ENCODE measurements around the gene DAP3.
"Not testable (repeated sequence)": the region's sequence is repeated elsewhere in the genome, so short reads cannot be mapped to it uniquely, and the experiment has no call there.

Gene DAP3

DNA sequence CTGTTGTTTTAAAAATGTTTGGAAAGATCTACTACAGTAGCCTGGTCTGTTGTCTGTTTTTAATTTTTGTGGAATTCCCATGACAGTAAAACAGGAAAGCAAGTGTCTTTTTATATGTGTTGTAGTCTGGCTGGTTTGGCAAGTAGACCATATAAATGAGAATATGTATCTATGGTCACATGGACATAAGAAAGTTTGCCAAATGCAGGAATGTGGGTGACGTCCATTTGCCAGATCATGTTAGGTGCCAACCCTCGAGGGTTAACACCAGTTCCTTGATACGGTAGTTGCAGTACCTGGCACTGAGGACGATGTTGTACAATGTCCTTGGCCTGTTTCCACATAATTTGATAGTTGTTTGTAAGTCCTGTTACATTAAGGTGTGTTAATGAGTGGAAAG, 6.2 kb downstream of the DAP3 start:
- Mint-ChIP-seq H3K4me1 (peaks cover 9% of the 10 kb centered on the region), H3K27ac (no peak overlapping the region), H3K36me3 (ENCODE audit: low read depth) (peaks cover 100% of the 10 kb centered on the region), H3K27me3 (ENCODE audit: low read depth, poor library complexity) (peaks cover 3% of the 10 kb centered on the region), H3K9me3 (peaks cover 93% of the 10 kb centered on the region), H3K4me3 (no peak overlapping the region)
- no peak for DNase-seq
- TF ChIP-seq, protein P1, sequence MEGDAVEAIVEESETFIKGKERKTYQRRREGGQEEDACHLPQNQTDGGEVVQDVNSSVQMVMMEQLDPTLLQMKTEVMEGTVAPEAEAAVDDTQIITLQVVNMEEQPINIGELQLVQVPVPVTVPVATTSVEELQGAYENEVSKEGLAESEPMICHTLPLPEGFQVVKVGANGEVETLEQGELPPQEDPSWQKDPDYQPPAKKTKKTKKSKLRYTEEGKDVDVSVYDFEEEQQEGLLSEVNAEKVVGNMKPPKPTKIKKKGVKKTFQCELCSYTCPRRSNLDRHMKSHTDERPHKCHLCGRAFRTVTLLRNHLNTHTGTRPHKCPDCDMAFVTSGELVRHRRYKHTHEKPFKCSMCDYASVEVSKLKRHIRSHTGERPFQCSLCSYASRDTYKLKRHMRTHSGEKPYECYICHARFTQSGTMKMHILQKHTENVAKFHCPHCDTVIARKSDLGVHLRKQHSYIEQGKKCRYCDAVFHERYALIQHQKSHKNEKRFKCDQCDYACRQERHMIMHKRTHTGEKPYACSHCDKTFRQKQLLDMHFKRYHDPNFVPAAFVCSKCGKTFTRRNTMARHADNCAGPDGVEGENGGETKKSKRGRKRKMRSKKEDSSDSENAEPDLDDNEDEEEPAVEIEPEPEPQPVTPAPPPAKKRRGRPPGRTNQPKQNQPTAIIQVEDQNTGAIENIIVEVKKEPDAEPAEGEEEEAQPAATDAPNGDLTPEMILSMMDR (IDR thresholded peaks at IDR 0.05), result no peak

DNA sequence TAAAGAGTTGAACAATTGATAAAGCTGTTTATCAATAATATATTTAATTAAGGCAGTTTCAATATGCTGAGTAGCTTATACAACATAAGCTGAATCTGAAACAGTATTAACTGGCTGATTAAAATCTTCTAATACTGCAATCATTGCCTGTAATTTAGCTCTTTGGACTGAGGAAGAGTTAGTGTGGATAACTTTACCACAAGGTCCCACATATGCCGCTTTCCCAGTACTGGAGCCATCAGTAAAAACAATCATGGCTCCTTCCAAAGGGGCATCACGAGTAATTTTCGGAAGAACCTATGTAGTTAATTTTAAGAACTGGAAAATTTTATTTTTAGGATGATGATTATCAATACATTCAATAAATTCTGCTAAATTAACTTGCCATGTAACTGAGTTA, 6.7 kb downstream of the DAP3 start:
- peaks cover 92% of the 10 kb centered on the region for H3K9me3 Mint-ChIP-seq
- DNase-seq, result no peak
- peaks cover 6% of the 10 kb centered on the region for H3K4me1 Mint-ChIP-seq
- H3K4me3 Mint-ChIP-seq, result no peak overlapping the region
- H3K27ac Mint-ChIP-seq, result no peak overlapping the region
- TF ChIP-seq, protein P1 (IDR thresholded peaks at IDR 0.05), result no peak
- H3K27me3 Mint-ChIP-seq (ENCODE audit: low read depth, poor library complexity), result peaks cover 3% of the 10 kb centered on the region
- peaks cover 99% of the 10 kb centered on the region for H3K36me3 Mint-ChIP-seq (ENCODE audit: low read depth)

DNA sequence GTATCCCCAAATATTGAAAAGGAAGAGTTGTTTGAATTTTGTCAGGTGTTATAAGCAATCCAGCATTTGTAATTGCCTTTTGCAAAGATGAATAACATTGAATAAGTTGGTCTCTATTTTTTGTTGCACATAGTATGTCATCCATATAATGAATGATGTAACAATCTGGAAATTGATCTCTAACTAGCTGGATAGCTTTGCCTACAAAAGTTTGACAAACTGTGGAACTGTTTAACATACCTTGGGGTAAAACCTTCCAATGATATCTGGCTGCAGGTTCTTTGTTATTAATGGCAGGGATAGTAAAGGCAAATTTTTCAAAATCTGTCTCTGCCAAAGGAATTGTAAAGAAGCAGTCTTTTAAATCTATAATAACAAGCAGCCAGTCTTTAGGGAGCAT, 7.6 kb downstream of the DAP3 start:
- no peak overlapping the region for H3K27ac Mint-ChIP-seq
- H3K27me3 Mint-ChIP-seq (ENCODE audit: low read depth, poor library complexity), result peaks cover 3% of the 10 kb centered on the region
- TF ChIP-seq, protein P1 (IDR thresholded peaks at IDR 0.05), result no peak
- DNase-seq, result no peak
- H3K36me3 Mint-ChIP-seq (ENCODE audit: low read depth), result peaks cover 89% of the 10 kb centered on the region
- H3K9me3 Mint-ChIP-seq, result peaks cover 86% of the 10 kb centered on the region
- no peaks in the 10 kb centered on the region for H3K4me1 Mint-ChIP-seq
- no peak overlapping the region for H3K4me3 Mint-ChIP-seq

DNA sequence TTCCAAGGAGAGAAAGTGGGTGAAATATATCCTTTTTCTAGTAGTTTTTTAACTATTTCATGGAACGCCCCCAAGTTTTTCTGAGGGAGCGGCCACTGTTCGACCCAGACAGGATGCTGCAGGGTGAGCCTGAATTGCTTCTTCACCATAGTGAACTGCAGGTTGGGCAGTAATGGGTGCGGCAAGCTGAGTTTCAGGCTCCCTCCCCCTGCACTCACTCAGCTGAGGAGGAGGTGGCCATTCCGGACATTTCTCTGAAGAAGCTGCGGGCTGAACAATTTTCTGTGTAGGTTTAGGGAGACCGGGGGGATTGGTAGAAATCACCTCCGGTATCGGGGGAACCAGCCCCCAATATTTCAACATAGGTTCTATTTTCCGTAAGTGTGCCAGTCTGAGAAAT, 8.2 kb downstream of the DAP3 start:
- peaks cover 81% of the 10 kb centered on the region for H3K9me3 Mint-ChIP-seq
- peaks cover 84% of the 10 kb centered on the region for H3K36me3 Mint-ChIP-seq (ENCODE audit: low read depth)
- no peak for DNase-seq
- TF ChIP-seq, protein P1 (IDR thresholded peaks at IDR 0.05), result no peak
- no peaks in the 10 kb centered on the region for H3K4me1 Mint-ChIP-seq
- no peak overlapping the region for H3K27ac Mint-ChIP-seq
- H3K27me3 Mint-ChIP-seq (ENCODE audit: low read depth, poor library complexity), result peaks cover 3% of the 10 kb centered on the region
- no peak overlapping the region for H3K4me3 Mint-ChIP-seq

DNA sequence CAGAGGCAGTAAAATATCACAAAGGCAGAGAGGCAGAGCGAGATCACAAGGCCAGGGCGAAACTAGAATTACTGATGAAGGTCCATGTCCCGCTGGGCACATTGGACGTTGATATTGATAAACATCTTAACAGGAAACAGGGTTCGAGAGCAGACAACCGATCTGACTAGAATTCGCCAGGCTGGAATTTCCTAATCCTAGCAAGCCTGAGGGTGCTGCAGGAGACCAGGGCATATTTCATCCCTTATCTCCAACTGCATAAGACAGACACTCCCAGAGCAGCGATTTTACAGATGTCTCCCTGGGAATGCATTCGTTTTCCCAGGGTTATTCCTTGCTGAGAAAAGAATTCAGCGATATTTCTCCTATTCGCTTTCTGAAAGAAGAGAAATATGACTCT, 8.7 kb downstream of the DAP3 start:
- H3K4me3 Mint-ChIP-seq, result not testable (repeated sequence)
- Mint-ChIP-seq H3K36me3 (ENCODE audit: low read depth) (peaks cover 83% of the 10 kb centered on the region), H3K9me3 (peaks cover 81% of the 10 kb centered on the region)

DNA sequence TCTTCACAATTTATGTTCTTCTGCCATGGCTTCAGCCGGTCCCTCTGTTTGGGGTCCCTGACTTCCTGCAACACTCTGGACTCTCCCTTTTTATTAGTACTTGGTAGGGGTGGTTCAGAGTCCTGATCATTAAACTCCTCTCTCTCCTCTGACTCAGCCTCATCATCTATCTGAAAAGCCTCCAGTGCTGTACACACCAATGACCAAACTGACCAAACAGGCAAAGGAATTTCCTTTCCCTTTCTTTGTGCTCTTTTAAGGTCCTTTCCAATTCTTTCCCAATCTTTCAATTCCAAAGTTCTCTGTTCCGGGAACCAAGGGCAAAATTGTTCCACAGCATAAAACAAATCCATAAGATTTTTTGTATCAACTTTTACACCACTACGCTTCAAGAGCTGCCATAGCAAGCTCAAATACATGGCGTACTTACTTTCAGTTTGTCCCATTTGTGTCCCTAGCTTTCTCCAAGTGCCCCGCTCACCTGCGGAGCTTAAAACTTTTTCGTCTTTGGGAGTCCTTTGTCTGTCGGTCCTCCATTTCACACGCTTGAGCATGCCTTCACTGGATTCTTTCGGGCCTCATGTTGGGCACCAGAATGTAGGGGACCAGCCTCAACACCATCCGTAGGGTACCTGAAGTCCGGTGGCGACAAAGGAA, 9.6 kb downstream of the DAP3 start:
- H3K27ac Mint-ChIP-seq, result no peak overlapping the region
- H3K9me3 Mint-ChIP-seq, result peaks cover 73% of the 10 kb centered on the region
- peaks cover 6% of the 10 kb centered on the region for H3K27me3 Mint-ChIP-seq (ENCODE audit: low read depth, poor library complexity)
- TF ChIP-seq, protein P1 (IDR thresholded peaks at IDR 0.05), result no peak
- H3K4me3 Mint-ChIP-seq, result no peak overlapping the region
- H3K4me1 Mint-ChIP-seq, result no peaks in the 10 kb centered on the region
- DNase-seq, result no peak
- H3K36me3 Mint-ChIP-seq (ENCODE audit: low read depth), result peaks cover 79% of the 10 kb centered on the region

More for the DNA sequence above, 8.7 kb downstream of the DAP3 start:
- DNase-seq; H3K27me3 Mint-ChIP-seq (ENCODE audit: low read depth, poor library complexity); H3K4me1 Mint-ChIP-seq: not testable (repeated sequence)
- H3K27ac Mint-ChIP-seq, result peak overlapping the region; percentile 4

DNA sequence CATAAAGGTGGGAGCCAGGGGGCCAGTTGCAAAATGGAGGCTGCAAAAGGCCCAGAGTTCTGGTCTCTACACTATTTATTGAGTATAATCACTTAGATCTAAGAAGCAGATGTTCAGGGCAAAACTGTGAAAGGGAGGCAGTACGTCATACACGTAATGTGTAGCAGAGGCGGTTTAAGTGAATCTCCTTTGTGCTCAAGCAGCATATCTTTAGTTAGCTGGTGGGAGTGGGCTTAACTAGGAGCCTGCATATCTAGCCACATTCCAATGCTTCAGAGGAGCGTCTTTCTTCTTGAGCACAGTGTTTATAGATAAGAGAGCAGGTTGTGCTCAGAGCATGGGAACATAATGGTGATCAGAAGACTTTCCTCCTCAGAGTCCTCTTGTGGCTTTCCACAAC, 10.2 kb downstream of the DAP3 start:
- not testable (repeated sequence) for H3K27me3 Mint-ChIP-seq (ENCODE audit: low read depth, poor library complexity); H3K27ac Mint-ChIP-seq; H3K4me1 Mint-ChIP-seq; DNase-seq; H3K4me3 Mint-ChIP-seq
- Mint-ChIP-seq H3K36me3 (ENCODE audit: low read depth) (peaks cover 75% of the 10 kb centered on the region), H3K9me3 (peaks cover 68% of the 10 kb centered on the region)

DNA sequence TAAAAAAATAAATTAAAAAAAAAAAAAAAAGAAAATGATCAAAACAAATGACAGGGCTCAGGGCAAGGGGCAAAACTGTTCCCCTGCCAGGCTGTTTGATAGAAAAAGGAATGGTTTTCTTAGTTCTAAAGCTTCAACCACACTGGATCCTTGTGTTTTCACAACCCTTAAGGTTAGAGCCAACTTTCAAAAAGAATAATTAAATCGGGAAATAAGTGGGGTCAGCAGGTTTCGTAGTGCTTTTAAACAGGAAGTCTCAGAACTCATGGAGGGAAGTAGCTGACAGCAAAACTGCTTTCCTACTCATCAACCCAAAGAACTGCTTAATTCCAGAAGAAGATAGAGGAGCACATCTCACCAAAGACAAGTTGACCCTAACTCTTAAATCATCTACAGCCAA, 12.8 kb downstream of the DAP3 start:
- not testable (repeated sequence) for H3K4me1 Mint-ChIP-seq; H3K27me3 Mint-ChIP-seq (ENCODE audit: low read depth, poor library complexity); H3K27ac Mint-ChIP-seq; H3K4me3 Mint-ChIP-seq; DNase-seq
- Mint-ChIP-seq H3K9me3 (peaks cover 52% of the 10 kb centered on the region), H3K36me3 (ENCODE audit: low read depth) (peaks cover 66% of the 10 kb centered on the region)

All from nephron progenitor cell (in vitro differentiated cells).